Skeletal muscle cell (primary cell): ENCODE measurements around the gene CDC14C.

Experiments used
- DNase-seq: peaks from one replicate; pipeline ENCODE4 v3.0.0-alpha.2; 2010; ENCODE audit warnings: low read depth
- H3K4me3 ChIP-seq: 2 replicates; pipeline ENCODE4 v1.5.1; 2011; ENCODE audit warnings: low read depth, mild to moderate bottlenecking, control low read depth, low read length, moderate library complexity

CDC14C gene

DNA sequence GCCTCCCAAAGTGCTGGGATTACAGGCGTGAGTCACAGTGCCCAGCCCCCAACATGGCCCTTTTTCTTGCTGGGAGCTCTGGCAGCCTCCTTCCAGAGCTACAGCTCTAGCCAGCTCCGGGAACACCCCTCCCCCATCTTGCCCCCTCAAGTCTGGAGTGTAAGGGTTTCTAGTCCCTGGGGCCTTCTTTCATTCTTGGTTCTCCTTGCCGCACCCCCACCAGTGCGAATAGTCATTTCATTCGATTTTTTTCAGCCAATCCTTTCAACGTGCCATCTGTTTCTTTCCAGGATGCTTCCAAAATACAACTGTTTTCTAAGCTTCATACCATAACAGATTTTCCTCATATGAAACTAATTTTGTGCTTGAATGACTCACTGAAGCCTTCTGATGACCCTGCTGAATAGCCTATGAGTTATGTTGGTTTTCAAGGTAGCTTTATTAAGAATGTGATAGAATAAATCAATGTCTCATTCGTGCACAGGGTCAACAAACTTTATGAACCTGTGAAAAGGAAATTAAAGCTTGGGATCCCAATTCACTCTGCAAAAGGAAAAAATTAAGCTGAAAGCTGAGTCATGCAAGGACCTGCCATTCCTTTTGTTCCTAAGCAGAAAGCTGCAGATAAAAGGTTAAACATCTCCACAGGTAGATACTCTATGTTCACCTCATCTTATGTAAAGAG is 38.6 kb downstream of the CDC14C start:
- H3K4me3 ChIP-seq: no peak overlapping the region
- no peak for DNase-seq

DNA sequence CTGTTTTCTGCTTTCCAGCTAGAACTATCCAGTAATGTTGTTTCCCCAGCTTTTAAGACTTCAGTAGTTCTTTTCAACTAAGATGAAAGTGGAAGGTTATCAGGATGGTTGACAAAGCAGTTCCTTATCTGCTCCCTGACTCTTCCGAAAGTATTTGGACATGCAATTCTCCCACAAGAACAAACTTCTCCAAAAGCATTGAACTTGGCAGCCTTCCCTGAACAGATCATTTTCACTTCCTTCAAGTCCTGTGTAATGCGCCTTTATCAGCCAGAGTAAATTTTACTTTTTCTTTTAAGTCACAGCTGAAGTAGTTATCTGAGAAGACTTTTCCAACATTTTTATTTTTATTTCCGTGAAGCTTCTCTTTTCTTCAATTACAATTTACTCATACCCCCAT is 39.7 kb downstream of the CDC14C start:
- DNase-seq: no peak
- no peak overlapping the region for H3K4me3 ChIP-seq

DNA sequence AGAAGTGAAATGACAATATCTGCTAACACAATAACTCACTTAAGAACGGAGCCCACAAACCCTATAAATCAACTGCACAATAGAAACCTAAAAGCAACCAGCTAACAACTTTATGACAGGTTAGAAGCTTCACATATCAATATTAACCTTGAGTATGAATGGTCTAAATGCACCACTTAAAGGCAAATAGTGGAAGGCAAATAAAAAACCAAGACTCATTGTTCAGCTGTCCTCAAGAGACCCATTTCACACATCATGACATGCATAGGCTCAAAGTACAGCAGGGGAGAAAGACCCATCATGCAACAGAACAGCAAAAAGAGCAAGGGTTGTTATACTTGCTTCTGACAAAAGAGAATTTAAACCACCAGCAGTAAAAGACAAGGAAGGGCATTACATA is 46.8 kb downstream of the CDC14C start:
- no peak for DNase-seq
- no peak overlapping the region for H3K4me3 ChIP-seq

DNA sequence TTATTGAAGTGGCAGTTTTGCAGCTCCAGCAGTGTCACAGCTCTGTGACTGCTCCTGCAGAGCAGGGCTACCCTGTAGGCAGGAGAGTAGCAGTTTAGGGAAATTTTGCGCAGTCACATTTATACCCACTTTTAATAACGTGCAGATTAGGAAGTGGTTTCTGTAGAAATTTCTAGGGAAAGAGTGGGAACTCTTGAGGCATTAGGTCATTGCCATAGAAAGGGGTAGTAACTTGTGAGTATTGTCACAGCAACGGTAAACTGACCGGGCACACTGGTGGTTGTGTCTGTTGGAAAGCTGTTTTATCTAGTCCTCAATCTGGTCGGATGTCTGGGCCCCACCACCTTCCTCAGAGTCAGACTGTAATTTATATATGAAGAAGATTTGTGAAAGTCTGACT is 51.9 kb downstream of the CDC14C start:
- no peak overlapping the region for H3K4me3 ChIP-seq
- DNase-seq: no peak

DNA sequence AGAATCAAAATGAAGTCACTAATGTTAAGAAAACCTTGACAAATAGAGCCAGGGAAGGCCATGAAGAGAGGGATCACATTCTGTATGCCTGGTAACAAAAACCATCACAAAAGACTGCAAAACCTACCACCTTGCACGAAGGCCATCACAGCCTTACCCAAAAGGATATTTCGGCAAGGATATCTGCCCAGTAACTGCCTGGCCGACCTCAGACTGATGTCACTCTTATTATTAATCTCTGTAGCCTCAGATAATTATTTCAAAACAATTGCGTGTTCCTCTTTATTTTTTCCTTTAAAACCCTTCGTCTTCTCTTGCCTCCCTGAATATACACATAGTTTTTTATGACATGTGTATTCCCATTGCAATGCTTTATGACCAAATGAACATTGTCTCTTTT is 52.5 kb downstream of the CDC14C start:
- DNase-seq: no peak
- H3K4me3 ChIP-seq: no peak overlapping the region
